Neuron (in vitro differentiated cells): Measurements from ENCODE around the gene CALR.
"Not testable (repeated sequence)": the region's sequence is repeated elsewhere in the genome, so short reads cannot be mapped to it uniquely, and the experiment has no call there.

ENCODE experiments used
- H2AFZ ChIP-seq: one replicate; pipeline ENCODE4 v1.6.1; 2013; ENCODE audit warnings: low read depth, mild to moderate bottlenecking, inconsistent platforms, low read length, moderate library complexity
- H3K27me3 ChIP-seq: one replicate; pipeline ENCODE4 v1.6.1; 2013; ENCODE audit warnings: low read length; ENCODE audit not compliant: insufficient read depth
- H3K36me3 ChIP-seq: one replicate; pipeline ENCODE4 v1.6.1; 2013; ENCODE audit warnings: low read length; ENCODE audit not compliant: insufficient read depth
- H3K4me1 ChIP-seq: one replicate; pipeline ENCODE4 v1.6.1; 2013; ENCODE audit warnings: low read length; ENCODE audit not compliant: insufficient read depth
- H3K4me3 ChIP-seq: 2 replicates; pipeline ENCODE4 v1.5.1; 2013; ENCODE audit warnings: mild to moderate bottlenecking, low read length, moderate library complexity
- H3K9me3 ChIP-seq: one replicate; pipeline ENCODE4 v1.6.1; 2013; ENCODE audit warnings: low read length

The CALR gene

DNA sequence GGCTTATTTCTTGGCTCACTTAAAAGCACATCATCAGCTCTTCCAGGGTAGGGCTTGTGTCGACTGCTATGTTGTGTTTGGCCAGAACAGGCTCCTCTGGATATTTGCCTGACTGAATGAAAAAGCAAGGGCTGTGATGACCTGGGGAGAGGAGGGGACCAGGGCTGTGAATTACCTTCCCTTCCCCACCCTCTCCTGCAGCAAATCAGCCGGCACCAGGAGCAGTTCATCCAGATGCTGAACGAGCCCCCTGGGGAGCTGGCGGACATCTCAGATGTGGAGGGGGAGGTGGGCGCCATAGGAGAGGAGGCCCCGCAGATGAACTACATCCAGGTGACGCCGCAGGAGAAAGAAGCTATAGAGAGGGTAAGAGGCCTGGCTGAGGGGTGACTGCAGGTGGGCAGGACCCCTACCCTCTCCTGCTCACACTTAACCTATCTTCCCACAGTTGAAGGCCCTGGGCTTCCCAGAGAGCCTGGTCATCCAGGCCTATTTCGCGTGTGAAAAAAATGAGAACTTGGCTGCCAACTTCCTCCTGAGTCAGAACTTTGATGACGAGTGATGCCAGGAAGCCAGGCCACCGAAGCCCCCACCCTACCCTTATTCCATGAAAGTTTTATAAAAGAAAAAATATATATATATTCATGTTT is 14.2 kb downstream of the CALR start:
- no peaks in the 10 kb centered on the region for H3K27me3 ChIP-seq
- H3K4me1 ChIP-seq: peaks cover 9% of the 10 kb centered on the region
- H3K4me3 ChIP-seq: no peak overlapping the region
- no peak overlapping the region for H2AFZ ChIP-seq
- H3K9me3 ChIP-seq: no peaks in the 10 kb centered on the region
- H3K36me3 ChIP-seq: peaks cover 70% of the 10 kb centered on the region

DNA sequence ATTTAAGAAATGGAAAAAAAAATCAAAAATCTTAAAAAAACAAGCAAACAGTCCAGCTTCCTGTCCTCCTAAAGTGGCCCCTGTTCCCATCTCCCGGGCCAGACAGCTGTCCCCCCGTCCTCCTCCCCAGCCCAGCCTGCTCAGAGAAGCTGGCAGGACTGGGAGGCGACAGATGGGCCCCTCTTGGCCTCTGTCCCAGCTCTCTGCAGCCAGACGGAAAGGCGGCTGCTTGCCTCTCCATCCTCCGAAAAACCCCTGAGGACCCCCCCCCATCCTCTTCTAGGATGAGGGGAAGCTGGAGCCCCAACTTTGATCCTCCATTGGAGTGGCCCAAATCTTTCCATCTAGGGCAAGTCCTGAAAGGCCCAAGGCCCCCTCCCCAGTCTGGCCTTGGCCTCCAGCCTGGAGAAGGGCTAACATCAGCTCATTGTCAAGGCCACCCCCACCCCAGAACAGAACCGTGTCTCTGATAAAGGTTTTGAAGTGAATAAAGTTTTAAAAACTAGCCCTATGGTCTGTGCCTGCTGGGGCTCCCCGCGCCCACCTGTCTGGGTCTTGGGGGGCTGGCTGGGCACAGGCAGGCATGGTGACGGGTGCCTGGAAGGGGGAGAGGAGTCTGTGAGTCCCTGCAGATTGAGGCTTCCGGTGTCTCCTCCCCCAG is 14.9 kb downstream of the CALR start:
- Histone ChIP-seq H3K4me3 (no peak overlapping the region), H2AFZ (no peak overlapping the region), H3K36me3 (peaks cover 64% of the 10 kb centered on the region), H3K27me3 (no peaks in the 10 kb centered on the region), H3K9me3 (no peaks in the 10 kb centered on the region), H3K4me1 (peaks cover 9% of the 10 kb centered on the region)

DNA sequence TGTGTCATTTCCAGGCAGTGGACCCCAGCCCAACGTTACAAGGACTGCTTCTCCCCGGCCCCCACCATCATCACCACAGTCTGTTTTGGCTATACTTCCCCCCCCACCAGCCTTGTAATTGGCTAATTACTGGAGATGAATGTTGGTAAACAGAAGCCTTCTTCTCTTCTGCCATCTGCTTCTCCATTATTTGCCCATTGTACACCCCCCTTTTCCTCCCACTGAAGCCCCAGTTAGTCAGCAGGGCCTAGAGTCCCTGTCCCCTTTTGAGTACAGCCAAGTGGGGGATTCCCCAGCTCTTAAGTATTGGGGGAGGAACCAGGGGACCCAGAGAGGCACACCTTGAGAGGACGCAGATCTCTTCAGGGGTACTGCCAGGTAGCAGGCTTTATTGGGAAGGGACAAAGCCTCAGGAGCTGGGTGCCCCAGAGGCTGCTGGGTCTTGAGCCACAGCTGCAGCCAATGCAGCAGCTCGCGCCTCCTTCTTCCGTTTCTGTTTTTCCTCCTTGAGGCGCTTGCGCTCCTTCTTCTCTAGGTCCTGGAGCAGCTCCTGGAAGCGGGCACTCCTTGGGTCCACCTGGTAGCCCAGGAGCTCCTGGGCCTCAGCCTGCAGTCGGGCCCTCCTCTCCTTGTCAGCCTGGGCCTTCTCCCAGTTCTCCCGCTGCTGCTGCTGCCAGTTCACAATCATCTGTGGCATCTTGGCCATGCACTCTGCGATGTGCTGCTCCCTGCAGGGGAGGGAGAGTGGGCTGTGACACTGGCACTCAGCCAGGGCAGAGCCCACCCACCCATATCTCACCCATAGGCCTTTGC is 15.6 kb downstream of the CALR start:
- Histone ChIP-seq H3K4me1 (peaks cover 9% of the 10 kb centered on the region), H3K27me3 (no peaks in the 10 kb centered on the region), H3K4me3 (no peak overlapping the region), H2AFZ (no peak overlapping the region), H3K36me3 (peaks cover 57% of the 10 kb centered on the region), H3K9me3 (no peaks in the 10 kb centered on the region)

DNA sequence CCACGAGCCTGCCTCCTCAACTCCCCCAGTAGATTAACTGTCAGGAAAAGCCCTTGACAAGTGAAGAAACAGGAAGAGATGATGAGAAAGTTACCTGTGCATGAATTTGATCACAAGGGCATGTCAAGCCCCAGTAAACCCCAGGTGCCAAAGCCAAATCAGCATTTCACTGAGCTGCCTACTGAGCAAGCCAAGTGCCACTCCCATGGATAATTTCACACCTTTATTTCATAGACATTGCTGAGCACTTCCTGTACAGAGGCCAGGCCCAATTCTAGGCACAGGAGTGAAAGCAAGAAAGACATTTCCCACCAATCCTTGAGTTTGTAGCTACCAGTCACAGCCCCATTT is 16.2 kb downstream of the CALR start:
- H3K36me3 ChIP-seq: peaks cover 51% of the 10 kb centered on the region
- no peaks in the 10 kb centered on the region for H3K27me3 ChIP-seq
- H3K4me1 ChIP-seq: peaks cover 9% of the 10 kb centered on the region
- H3K9me3 ChIP-seq: no peaks in the 10 kb centered on the region
- H3K4me3 ChIP-seq: no peak overlapping the region
- H2AFZ ChIP-seq: no peak overlapping the region

DNA sequence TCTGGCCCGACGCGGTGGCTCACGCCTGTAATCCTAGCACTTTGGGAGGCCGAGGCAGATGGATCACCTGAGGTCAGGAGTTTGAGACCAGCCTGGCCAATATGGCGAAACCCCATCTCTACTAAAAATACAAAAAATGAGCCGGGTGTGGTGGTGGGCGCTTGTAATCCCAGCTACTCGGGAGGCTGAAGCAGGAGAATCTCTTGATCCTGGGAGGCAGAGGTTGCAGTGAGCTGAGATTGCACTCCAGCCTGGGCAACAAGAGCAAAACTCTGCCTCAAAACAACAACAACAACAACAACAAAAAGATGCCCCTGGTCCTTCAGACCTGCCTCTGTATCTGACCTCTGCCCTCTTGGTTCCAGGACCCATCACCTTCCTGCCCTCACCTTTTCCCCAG is 17.2 kb downstream of the CALR start:
- H3K9me3 ChIP-seq: not testable (repeated sequence)

DNA sequence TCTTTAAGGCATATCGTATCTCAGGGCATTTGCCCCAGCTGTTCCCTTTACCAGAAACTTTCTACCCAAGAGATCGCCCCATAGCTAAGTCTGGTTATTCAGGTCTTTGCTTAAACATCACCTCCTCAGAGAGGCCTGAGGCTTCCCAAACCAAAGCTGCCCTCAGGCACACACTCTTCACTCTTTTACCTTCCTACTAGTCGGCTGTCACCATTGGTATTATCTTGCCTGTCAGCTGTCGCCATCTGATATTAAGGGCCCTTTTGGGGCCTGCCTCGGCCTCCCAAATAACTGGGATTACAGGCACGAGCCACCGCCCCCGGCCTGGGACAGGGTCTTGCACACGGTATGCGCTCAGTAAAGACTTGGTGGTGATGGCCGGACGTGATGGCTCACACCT is 17.6 kb downstream of the CALR start:
- Histone ChIP-seq H3K9me3 (no peaks in the 10 kb centered on the region), H3K4me3 (peak overlapping the region; percentile 62), H2AFZ (no peak overlapping the region), H3K36me3 (peaks cover 39% of the 10 kb centered on the region), H3K27me3 (no peaks in the 10 kb centered on the region), H3K4me1 (peaks cover 9% of the 10 kb centered on the region)

More for the DNA sequence above, 17.2 kb downstream of the CALR start:
- H3K4me1 ChIP-seq, H3K27me3 ChIP-seq, H2AFZ ChIP-seq: not testable (repeated sequence)
- Histone ChIP-seq H3K36me3 (peaks cover 43% of the 10 kb centered on the region), H3K4me3 (peak overlapping the region; percentile 62)

DNA sequence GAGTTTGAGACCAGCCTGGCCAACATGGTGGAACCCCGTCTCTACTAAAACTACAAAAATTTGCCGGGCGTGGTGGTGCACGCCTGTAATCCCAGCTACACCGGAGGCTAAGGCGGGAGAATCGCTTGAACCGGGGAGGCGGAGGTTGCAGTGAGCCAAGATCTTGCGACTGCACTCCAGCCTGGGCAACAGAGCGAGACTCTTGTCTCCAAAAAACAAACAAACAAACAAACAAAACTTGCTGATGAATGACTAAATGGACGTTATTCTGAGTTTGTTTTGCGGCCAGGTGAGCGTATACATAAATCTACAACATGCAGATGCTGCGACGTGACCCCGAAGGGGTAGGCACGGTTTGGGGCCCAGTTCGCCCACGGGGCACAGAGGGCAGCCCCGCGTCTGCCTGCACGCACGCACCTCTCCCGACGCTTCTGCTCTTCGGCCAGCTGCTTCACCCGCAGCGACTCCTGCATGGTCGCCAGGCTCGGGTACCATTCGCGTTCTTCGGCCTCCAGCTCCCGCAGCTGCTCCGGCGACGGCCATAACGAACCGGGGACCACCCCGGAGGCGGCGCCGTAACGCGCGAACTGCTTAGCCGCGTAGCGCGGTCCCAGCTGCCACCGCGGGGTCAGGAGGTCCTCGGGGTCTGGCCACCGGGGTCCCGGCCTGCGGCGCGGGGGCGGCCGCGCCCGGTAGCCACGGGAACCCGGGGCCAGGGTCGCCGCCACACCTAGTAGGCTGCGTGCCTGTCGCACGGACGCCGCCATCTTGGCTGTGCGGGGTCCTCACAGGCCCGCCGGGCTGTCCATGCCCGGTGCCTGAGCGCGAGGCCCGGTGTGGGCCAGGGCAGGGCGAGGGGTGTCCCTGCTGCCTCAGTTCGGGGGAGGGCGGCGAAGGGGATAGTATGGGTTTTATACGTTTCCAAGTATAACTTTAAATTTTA is 18.3 kb downstream of the CALR start, which contains the start of gene GADD45GIP1:
GADD45GIP1 (minus strand) TSS at position 778 of the 943 bp plus-strand sequence; CDS start at position 767, 11 bp downstream.
- peaks cover 33% of the 10 kb centered on the region for H3K36me3 ChIP-seq
- H3K9me3 ChIP-seq: no peaks in the 10 kb centered on the region
- H3K4me1 ChIP-seq: peaks cover 9% of the 10 kb centered on the region
- H3K27me3 ChIP-seq: no peaks in the 10 kb centered on the region
- H2AFZ ChIP-seq: peak within 1 kb of the TSS; percentile 17
- H3K4me3 ChIP-seq: peak within 1 kb of the TSS; percentile 62

DNA sequence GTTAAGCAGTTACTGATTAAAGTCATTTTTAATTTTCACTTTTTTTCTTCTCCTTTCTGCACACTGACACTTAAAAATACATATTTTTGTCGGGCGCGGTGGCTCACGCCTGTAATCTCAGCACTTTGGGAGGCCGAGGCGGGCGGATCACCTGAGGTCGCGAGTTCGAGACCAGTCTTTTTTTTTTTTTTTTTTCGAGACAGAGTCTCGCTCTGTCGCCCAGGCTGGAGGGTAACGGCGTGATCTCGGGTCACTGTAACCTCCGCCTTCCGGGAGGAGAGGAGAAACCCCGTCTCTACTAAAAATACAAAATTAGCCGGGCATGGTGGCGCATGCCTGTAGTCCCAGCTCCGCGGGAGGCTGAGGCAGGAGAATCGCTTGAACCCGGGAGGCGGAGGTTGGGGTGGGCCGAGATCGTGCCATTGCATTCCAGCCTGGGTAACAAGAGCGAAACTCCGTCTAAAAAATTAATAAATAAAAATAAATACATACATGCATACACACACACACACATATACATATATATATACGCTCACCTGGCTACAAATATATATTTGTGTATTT is 19.1 kb downstream of the CALR start:
- H3K27me3 ChIP-seq, H3K9me3 ChIP-seq, H3K4me1 ChIP-seq: not testable (repeated sequence)
- peaks cover 26% of the 10 kb centered on the region for H3K36me3 ChIP-seq
- peak overlapping the region; percentile 62 for H3K4me3 ChIP-seq
- peak overlapping the region; percentile 17 for H2AFZ ChIP-seq

DNA sequence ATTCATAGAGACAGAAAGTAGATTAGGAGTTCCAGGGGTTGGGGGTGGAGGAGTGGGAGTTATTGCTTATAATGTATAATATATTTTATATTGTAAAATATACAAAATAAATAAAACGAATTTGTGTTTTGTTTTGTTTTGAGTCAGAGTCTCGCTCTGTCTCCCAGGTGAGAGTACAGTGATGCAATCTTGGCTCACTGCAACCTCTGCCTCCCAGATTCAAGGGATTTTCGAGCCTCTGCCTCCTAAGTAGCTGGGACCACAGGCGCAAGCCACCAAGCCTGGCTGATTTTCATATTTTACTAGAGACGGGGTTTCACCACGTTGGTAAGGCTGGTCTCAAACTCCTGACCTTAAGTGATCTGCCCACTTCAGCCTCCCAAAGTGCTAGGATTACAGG is 21.1 kb downstream of the CALR start:
- no peak overlapping the region for H2AFZ ChIP-seq
- H3K9me3 ChIP-seq: no peaks in the 10 kb centered on the region
- H3K36me3 ChIP-seq: peaks cover 10% of the 10 kb centered on the region
- no peaks in the 10 kb centered on the region for H3K27me3 ChIP-seq
- peaks cover 9% of the 10 kb centered on the region for H3K4me1 ChIP-seq
- no peak overlapping the region for H3K4me3 ChIP-seq

DNA sequence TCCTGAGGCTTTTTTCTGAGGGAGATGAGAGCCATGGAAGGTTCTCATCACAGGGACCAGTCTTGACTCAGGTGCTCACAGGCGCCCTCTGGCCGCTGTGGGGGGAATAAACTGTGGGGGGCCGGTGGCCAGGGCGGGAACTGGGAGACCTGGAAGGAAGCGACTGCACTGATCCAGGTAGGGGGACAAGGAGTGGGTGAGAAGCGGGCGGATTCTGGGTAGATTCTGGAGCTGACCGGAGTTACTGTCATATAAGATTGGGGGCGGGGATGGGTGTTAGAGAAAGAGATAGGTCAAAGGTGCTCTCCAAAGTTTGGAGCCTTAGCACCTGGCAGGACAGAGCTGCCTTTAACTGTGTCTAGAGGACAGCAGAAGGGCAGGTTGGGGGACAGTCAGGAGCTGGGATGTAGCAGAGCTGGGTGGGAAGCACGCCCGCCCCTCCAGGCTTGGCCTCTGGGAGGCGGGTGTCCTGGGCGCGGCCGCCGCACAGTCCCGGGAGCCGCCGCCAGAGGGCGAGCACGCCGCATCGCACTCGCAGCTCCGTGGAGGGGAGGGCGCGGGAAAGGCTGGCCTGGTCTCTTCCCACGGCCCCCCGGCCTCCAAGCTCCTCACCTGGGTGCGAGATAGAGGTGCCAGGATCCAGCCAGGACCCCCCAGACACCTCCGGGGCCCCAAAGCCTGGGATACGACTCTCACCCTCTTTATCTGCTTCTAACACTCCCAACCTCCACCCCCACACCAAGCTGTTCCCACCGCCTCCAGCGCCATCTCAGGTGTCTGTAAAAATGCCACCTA is 26.8 kb downstream of the CALR start:
- Histone ChIP-seq H3K9me3 (no peaks in the 10 kb centered on the region), H3K4me1 (peaks cover 8% of the 10 kb centered on the region), H2AFZ (peak overlapping the region; percentile 42), H3K4me3 (peak overlapping the region; percentile 35), H3K36me3 (no peaks in the 10 kb centered on the region), H3K27me3 (no peaks in the 10 kb centered on the region)

DNA sequence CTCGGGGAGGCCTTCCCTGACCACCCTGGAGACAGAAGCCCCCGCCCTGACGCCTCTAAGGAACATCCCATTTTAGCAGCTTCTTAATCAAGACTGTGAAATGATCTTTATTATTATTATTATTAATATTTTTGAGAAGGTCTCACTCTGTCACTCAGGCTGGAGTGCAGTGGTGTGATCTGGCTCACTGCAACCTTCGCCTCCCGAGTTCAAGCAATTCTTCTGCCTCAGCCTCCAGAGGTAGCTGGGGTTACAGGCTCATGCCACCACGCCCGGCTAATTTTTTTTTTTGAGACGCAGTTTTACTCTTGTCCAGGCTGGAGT is 27.4 kb downstream of the CALR start:
- Histone ChIP-seq H2AFZ (no peak overlapping the region), H3K4me3 (peak overlapping the region; percentile 33), H3K9me3 (no peaks in the 10 kb centered on the region), H3K4me1 (peaks cover 8% of the 10 kb centered on the region), H3K36me3 (no peaks in the 10 kb centered on the region), H3K27me3 (no peaks in the 10 kb centered on the region)

DNA sequence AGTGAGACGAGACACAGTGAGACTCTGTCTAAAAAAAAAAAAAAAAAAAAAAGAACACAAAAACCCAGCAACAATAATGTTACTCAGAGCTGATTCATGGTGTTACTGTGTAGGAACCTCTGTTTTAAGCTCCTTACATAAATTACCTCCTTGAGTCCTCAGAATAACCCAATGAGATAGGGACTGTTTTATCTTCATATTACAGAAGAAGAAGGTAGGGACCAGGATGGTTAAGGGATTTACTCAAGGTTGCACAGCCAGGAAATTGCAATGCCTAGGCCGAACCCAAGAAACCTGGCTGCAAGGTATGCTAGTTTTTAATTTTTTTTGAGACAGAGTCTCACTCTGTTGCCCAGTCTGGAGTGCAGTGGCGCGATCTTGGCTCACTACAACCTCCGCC is 29.5 kb downstream of the CALR start:
- no peak overlapping the region for H2AFZ ChIP-seq
- H3K9me3 ChIP-seq: no peaks in the 10 kb centered on the region
- peaks cover 8% of the 10 kb centered on the region for H3K4me1 ChIP-seq
- H3K4me3 ChIP-seq: no peak overlapping the region
- no peaks in the 10 kb centered on the region for H3K36me3 ChIP-seq
- no peaks in the 10 kb centered on the region for H3K27me3 ChIP-seq
